ENCODE data around the gene DIS3L2.
"Not testable (repeated sequence)": the region's sequence is repeated elsewhere in the genome, so short reads cannot be mapped to it uniquely, and the experiment has no call there.

The DIS3L2 gene

DNA sequence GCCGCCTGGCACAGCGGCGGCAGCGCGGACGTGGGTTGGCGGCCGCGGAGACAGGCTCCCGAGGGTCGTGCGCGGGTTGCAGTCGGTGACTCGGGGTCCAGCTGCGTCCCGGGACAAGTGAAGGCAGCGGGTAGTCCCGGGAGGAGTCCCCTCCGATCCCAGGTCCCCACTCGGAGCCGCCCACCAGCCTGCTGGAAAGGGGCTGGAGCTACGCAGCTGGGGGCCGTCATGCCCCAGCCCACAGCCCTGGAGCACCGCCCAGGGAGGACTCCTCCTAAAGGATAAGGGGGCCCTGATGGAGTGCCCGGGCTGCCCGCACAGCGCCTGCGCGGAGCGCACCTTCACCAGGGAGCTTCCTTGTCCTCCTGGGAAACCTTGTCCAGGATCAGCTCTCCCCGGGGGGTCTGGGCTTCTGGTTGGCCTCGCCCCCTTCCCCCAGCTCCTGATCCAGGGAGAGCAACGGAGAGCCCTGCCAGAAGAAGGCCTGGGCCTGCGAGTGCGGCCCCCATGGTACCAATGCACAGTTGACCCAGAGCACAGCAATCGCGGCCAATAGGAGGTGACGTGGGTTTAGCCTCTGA lies 391.1 kb downstream of the DIS3L2 start:
- Histone ChIP-seq H3K4me3 (ENCODE audit: extremely low read depth, insufficient read depth, low read length, poor library complexity, severe bottlenecking) (no peak overlapping the region), H3K4me1 (ENCODE audit: control insufficient read depth, insufficient read depth, low read length, poor library complexity, severe bottlenecking) (no peaks in the 10 kb centered on the region), H3K27ac (ENCODE audit: low read depth, low read length, severe bottlenecking) (no peak overlapping the region), H3K9me3 (ENCODE audit: control insufficient read depth, low read length) (peaks cover 4% of the 10 kb centered on the region), H3K36me3 (ENCODE audit: control insufficient read depth, insufficient read depth, low read length) (no peaks in the 10 kb centered on the region)
- 52 to 57% methylated on average over 36 to 37 of the region's 39 CpGs for WGBS, 2 experiments (ENCODE audit: insufficient coverage in 2 of 2)

DNA sequence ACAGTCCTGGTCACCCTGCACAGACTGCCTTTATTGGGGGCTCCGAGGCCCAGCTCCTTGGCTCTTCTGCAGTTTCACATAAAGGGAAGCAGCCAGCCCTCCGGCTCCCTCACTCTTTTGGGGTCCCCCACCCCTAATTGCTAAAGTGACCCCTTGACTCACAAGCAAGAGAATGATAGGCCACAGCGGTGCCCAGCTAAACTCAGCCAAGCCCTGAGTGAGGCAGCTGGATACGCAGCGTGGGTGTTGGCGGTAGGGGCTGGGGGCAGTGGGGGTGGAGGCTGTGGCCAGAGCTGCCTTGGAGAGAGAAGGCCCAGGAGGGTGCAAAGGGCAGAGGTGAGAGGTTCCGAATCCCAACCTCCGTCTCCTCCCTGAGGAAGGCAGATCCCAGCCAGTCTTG lies 391.6 kb downstream of the DIS3L2 start:
- H3K4me3 ChIP-seq (ENCODE audit: extremely low read depth, insufficient read depth, low read length, poor library complexity, severe bottlenecking), result no peak overlapping the region
- H3K4me1 ChIP-seq (ENCODE audit: control insufficient read depth, insufficient read depth, low read length, poor library complexity, severe bottlenecking), result no peaks in the 10 kb centered on the region
- peaks cover 4% of the 10 kb centered on the region for H3K9me3 ChIP-seq (ENCODE audit: control insufficient read depth, low read length)
- no peak overlapping the region for H3K27ac ChIP-seq (ENCODE audit: low read depth, low read length, severe bottlenecking)
- no peaks in the 10 kb centered on the region for H3K36me3 ChIP-seq (ENCODE audit: control insufficient read depth, insufficient read depth, low read length)
- WGBS, 2 experiments (ENCODE audit: insufficient coverage in 2 of 2), result 91 to 92% methylated on average over 8 of the region's 8 CpGs

DNA sequence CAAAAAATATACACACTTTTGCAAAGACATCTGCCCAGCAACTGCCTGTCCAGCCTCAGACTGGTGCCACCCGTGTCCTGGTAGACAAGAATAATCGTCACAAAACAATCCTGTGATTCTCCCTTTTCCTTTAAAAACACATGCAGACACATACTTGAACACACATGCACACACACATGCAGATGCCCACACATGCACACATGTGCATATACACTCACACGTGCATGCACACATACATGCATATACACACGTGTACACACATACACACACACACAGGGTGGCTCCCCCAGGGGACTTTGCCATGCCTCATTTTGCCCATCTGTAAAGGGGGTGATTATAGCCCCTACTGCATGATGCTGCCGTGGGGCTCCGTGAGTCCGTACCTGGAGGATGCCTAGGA lies 392.1 kb downstream of the DIS3L2 start:
- no peak overlapping the region for H3K4me3 ChIP-seq (ENCODE audit: extremely low read depth, insufficient read depth, low read length, poor library complexity, severe bottlenecking)
- no peak overlapping the region for H3K27ac ChIP-seq (ENCODE audit: low read depth, low read length, severe bottlenecking)
- no peaks in the 10 kb centered on the region for H3K36me3 ChIP-seq (ENCODE audit: control insufficient read depth, insufficient read depth, low read length)
- WGBS, 2 experiments (ENCODE audit: insufficient coverage in 2 of 2), result 83 to 86% methylated on average over 6 to 7 of the region's 7 CpGs
- no peaks in the 10 kb centered on the region for H3K4me1 ChIP-seq (ENCODE audit: control insufficient read depth, insufficient read depth, low read length, poor library complexity, severe bottlenecking)
- peaks cover 4% of the 10 kb centered on the region for H3K9me3 ChIP-seq (ENCODE audit: control insufficient read depth, low read length)

DNA sequence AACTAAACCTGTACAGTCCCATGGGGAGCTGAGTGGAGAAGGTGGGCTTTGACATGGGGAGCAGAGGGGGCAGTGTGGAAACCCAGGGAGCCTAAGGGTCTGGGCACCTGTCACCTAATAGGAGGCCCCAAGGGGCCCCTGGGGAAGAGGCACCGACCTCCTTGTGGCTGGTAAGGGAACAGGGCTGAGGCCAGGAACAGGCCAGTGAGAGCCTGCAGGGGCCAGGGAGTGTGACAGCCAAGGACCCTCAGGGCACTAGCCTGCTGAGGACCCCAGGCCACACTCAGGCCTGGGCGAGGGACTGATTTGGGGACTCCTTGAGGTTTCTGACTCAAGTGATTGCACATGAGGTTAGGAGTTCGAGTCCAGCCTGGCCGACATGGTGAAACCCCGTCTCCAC lies 392.6 kb downstream of the DIS3L2 start:
- no peaks in the 10 kb centered on the region for H3K36me3 ChIP-seq (ENCODE audit: control insufficient read depth, insufficient read depth, low read length)
- no peaks in the 10 kb centered on the region for H3K4me1 ChIP-seq (ENCODE audit: control insufficient read depth, insufficient read depth, low read length, poor library complexity, severe bottlenecking)
- peaks cover 4% of the 10 kb centered on the region for H3K9me3 ChIP-seq (ENCODE audit: control insufficient read depth, low read length)
- WGBS, 2 experiments (ENCODE audit: insufficient coverage in 2 of 2), result 89 to 94% methylated on average over 2 to 4 of the region's 5 CpGs
- no peak overlapping the region for H3K27ac ChIP-seq (ENCODE audit: low read depth, low read length, severe bottlenecking)
- H3K4me3 ChIP-seq (ENCODE audit: extremely low read depth, insufficient read depth, low read length, poor library complexity, severe bottlenecking), result no peak overlapping the region

DNA sequence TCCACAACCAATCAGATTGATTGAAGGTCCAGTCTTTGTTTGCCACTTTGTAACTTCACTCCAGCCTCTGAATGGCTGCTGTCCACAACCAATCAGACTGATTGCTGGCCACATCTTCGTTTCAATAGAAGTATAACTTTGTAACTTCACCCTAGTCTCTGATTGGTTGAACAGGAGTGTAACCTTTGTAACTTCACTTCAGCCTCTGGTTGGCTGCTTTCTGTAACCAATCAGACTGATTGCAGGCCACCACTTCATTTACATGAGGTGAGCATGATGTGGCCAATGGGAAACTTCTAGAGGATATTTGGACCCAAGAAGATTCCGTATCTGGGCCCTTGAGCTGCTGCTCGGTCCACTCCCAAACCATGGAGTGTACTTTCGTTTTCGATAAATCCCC lies 400.1 kb downstream of the DIS3L2 start:
- Histone ChIP-seq H3K27ac (ENCODE audit: low read depth, low read length, severe bottlenecking) (no peak overlapping the region), H3K4me3 (ENCODE audit: extremely low read depth, insufficient read depth, low read length, poor library complexity, severe bottlenecking) (no peak overlapping the region), H3K9me3 (ENCODE audit: control insufficient read depth, low read length) (no peaks in the 10 kb centered on the region), H3K36me3 (ENCODE audit: control insufficient read depth, insufficient read depth, low read length) (no peaks in the 10 kb centered on the region), H3K4me1 (ENCODE audit: control insufficient read depth, insufficient read depth, low read length, poor library complexity, severe bottlenecking) (peaks cover 5% of the 10 kb centered on the region)
- WGBS, 2 experiments (ENCODE audit: insufficient coverage in 2 of 2), result 94 to 96% methylated on average over 5 of the region's 5 CpGs

DNA sequence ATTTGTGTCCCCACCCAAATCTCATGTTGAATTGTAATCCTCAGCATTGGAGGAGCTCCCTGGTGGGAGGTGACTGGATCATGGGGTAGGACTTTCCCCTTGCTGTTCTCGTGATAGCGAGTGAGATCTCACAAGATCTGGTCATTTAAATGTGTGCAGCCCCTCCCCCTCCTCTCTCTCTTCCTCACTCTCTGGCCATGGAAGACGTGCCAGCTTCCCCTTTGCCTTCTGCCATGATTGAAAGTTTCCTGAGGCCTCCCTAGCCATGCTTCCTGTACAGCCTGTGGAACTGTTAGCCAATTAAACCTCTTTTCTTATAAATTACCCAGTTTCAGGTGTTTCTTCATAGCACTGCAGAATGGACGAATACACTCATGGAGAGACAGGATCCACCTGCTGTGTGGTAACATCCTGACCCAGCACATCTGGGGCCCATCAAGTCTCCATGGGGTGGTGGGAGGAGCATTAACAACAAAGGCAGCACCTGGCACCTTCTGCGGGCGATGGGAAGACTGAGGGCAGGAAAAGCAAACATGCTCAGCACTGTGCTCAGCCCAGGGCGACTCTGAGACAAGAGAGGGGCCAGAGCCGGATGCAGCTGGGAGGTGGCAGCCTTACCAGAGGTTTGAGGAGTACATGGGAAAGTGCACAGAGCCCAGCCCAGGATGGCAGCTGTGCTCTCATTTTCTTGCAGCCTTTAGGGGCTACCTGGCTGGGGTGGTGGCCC lies 400.8 kb downstream of the DIS3L2 start:
- no peak overlapping the region for H3K4me3 ChIP-seq (ENCODE audit: extremely low read depth, insufficient read depth, low read length, poor library complexity, severe bottlenecking)
- peaks cover 5% of the 10 kb centered on the region for H3K4me1 ChIP-seq (ENCODE audit: control insufficient read depth, insufficient read depth, low read length, poor library complexity, severe bottlenecking)
- no peak overlapping the region for H3K27ac ChIP-seq (ENCODE audit: low read depth, low read length, severe bottlenecking)
- 74 to 77% methylated on average over 7 to 8 of the region's 8 CpGs for WGBS, 2 experiments (ENCODE audit: insufficient coverage in 2 of 2)
- H3K9me3 ChIP-seq (ENCODE audit: control insufficient read depth, low read length), result no peaks in the 10 kb centered on the region
- H3K36me3 ChIP-seq (ENCODE audit: control insufficient read depth, insufficient read depth, low read length), result no peaks in the 10 kb centered on the region

DNA sequence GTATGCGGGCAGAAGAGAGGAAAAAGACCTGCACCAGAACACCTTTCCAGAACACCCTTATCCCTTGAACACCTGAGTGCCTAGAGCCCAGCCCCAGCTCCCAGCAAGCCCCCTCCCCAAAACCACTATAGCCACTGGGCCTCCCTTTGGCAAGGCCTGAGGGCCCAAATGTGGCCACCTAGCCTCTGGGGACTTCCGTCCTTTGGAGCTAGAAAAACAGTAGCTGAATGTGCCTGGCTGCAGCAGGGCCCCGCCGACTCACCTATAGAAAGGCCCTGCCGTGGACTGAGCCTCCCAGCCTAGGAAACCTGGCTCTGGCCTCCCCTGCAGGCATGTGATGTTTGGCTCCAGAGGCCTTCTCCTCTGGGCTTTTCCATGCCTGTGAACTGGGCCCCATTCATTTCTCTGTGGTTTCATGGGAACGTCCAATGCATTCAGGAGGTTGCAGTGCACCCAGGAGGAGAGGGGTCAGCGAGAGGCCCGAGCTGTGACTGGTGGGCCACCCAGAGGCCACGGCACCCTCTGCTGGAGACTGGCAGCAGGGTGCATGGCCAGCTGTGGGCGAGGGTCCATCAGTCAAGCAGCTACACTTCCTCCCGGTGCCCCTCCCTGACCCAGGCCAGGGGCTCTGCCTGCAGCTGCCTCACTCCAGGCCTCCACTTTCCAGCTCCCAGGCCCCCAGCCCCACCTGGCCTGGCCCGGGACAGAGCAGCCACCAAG lies 401.7 kb downstream of the DIS3L2 start:
- not testable (repeated sequence) for H3K4me3 ChIP-seq (ENCODE audit: extremely low read depth, insufficient read depth, low read length, poor library complexity, severe bottlenecking); H3K27ac ChIP-seq (ENCODE audit: low read depth, low read length, severe bottlenecking); H3K36me3 ChIP-seq (ENCODE audit: control insufficient read depth, insufficient read depth, low read length); H3K9me3 ChIP-seq (ENCODE audit: control insufficient read depth, low read length); H3K4me1 ChIP-seq (ENCODE audit: control insufficient read depth, insufficient read depth, low read length, poor library complexity, severe bottlenecking)
- 85% methylated on average over 9 to 10 of the region's 12 CpGs for WGBS, 2 experiments (ENCODE audit: insufficient coverage in 2 of 2)

DNA sequence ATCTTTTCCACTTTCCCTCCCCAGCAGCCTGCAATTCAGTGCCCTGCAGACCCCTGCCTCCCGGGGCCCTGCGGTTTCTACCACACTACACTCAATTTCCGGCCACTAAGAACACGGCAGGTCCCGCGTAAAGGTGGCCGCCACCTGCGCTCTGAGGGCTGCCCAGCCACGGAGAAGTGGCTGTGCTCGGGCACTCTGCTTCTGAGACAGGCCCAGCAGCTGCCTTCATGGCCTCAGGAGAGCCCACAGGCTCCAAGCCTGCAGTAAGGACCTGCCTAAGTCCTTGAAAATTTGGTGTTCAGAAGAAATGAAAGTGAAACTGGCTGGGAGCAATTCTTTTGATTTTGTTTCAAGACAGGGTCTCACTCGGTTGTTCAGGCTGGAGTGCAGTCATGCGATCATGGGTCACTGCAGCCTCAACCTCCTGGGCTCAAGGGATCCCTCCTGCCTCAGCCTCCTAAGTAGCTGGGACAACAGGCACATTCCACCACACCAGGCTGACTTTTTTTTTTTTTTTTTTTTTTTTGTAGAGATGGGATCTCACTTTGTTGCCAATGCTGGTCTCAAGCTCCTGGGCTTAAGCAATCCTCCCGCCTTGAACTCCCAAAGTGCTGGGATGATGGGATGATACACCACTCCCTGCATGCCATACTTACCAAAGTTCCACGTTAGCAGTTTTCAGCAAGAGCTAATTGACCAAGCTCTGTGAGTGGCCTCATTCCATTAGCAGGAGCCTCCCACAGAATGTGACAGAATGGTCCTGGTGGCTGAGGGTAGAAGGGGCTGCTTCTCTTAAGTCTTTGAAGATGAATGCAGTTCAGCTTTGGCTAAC lies 402.5 kb downstream of the DIS3L2 start:
- Histone ChIP-seq H3K4me3 (ENCODE audit: extremely low read depth, insufficient read depth, low read length, poor library complexity, severe bottlenecking) (no peak overlapping the region), H3K9me3 (ENCODE audit: control insufficient read depth, low read length) (no peaks in the 10 kb centered on the region), H3K27ac (ENCODE audit: low read depth, low read length, severe bottlenecking) (no peak overlapping the region), H3K4me1 (ENCODE audit: control insufficient read depth, insufficient read depth, low read length, poor library complexity, severe bottlenecking) (peaks cover 14% of the 10 kb centered on the region), H3K36me3 (ENCODE audit: control insufficient read depth, insufficient read depth, low read length) (no peaks in the 10 kb centered on the region)
- WGBS, 2 experiments (ENCODE audit: insufficient coverage in 2 of 2), result 84 to 89% methylated on average over 13 to 14 of the region's 14 CpGs

DNA sequence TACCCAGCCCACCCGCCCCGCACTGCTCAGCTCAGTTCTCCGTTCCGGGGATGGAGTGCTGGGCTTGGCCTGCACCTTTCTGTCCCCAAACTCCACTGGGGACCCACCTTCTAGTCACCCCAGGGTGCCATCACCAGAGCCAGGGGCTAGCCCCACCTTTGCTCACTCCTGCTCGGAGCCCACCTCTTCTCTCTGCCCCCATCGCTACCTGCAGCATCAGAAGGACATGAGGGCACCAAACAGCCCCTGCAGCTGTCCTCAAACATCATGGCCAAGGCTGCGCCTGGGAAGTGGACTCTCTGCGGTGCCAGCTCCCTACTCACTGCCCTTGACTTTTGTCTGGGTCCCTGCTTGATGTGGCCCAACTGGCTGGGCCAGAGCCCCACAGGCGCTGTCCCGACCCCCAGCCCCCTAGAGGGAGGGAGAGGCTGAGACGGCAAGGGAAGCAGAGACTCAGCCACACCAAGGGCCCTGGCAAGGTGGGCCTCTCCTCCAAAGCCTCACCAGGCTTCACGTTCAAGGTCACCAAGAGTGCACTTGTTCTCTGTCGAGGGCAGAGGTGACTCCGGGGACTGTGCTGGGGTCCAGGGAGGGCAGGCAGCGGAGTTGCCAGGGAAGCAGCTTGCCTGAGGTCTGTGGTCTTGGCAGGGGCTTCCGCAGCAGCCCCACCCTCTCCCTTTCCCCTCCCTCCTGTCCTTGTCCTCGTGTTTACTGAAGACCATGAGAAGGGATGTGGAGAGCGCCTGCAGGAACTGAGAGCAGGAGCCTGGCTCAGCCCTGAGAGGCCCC lies 403.5 kb downstream of the DIS3L2 start:
- H3K4me1 ChIP-seq (ENCODE audit: control insufficient read depth, insufficient read depth, low read length, poor library complexity, severe bottlenecking), result peaks cover 17% of the 10 kb centered on the region
- not testable (repeated sequence) for H3K36me3 ChIP-seq (ENCODE audit: control insufficient read depth, insufficient read depth, low read length); H3K4me3 ChIP-seq (ENCODE audit: extremely low read depth, insufficient read depth, low read length, poor library complexity, severe bottlenecking); H3K9me3 ChIP-seq (ENCODE audit: control insufficient read depth, low read length); H3K27ac ChIP-seq (ENCODE audit: low read depth, low read length, severe bottlenecking)
- WGBS, 2 experiments (ENCODE audit: insufficient coverage in 2 of 2), result 95 to 100% methylated on average over 4 to 11 of the region's 18 CpGs
